Body of pancreas (tissue), 4 donors: ENCODE data around the gene DAPK3. TPM values are rescaled to one million over a fixed set of nuclear protein-coding genes. Genes with fewer than 3 reads are reported as not detected.
A peak's percentile ranks its signal among the peaks of the same experiment; 100 is the strongest.

Experiments
- ATAC-seq: fragments of 150-250 bp; one replicate; pipeline ENCODE4 v1.9.1; 2016
- DNase-seq, 4 donors: peaks; one replicate each; pipeline ENCODE4 v3.0.0-alpha.2; 2019
- H3K27ac ChIP-seq, 4 donors: fragments of 200-600 bp; sonication (generic); 1 replicate in 3 of 4; 2 replicates in 1 of 4; pipeline versions ENCODE4 v1.5.1 to v1.6.1; 2016 to 2019; ENCODE audit warnings: mild to moderate bottlenecking in 1 of 4, mixed read lengths in 1 of 4, moderate library complexity in 1 of 4
- H3K27me3 ChIP-seq, 2 donors: fragments of 200-600 bp; sonication (generic); one replicate each; pipeline ENCODE4 v1.6.0; 2016; ENCODE audit warnings: mild to moderate bottlenecking in 1 of 2
- H3K36me3 ChIP-seq, 2 donors: fragments of 200-600 bp; sonication (generic); replicated peaks in 1 of 2; 2 replicates each; pipeline ENCODE4 v1.5.1; 2016; ENCODE audit warnings: low read depth in 2 of 2; ENCODE audit not compliant: insufficient read depth in 1 of 2
- H3K4me1 ChIP-seq: fragments of 200-600 bp; sonication (generic); one replicate; pipeline ENCODE4 v1.6.0; 2016
- H3K4me3 ChIP-seq, 2 donors: fragments of 200-600 bp; sonication (generic); 1 replicate in 1 of 2; 2 replicates in 1 of 2; pipeline ENCODE4 v1.5.1; 2016 to 2019
- H3K9me3 ChIP-seq, 3 donors: fragments of 200-600 bp; sonication (generic); 1 replicate in 2 of 3; 2 replicates in 1 of 3; pipeline ENCODE4 v1.5.1; 2016
- POLR2A ChIP-seq, 3 donors: fragments of 450-650 bp; IDR thresholded peaks; one replicate each; pipeline ENCODE4 v1.6.1; 2016; ENCODE audit warnings: antibody characterized with exemption in 3 of 3, mild to moderate bottlenecking in 2 of 3
- WGBS, 2 donors: methylation state at CpG; one replicate each; pipeline ENCODE4 v1.1.5; 2017; 5-methylcytosine and 5-hydroxymethylcytosine counted together
- intact Hi-C: fragments of 100-400 bp; cut with DNase I; formaldehyde crosslinking; loops from one replicate; pipeline ENCODE4 v1.15.1; 2023
- total RNA-seq, 2 donors: library from RNA; depleted of rRNA; stranded (reverse); fragments of >200 nt; gene quantifications; one replicate each; pipeline ENCODE4 v1.1.0, GENCODE V29; 2016
- TF ChIP-seq, protein P1 (sequence below), 7 experiments: fragments of 450-650 bp in 4 of 7; fragments of 200-600 bp in 3 of 7; sonication (generic) in 3 of 7; IDR thresholded peaks; one replicate each; pipeline ENCODE4 v1.5.1; 2016 to 2019; ENCODE audit warnings: antibody characterized with exemption in 7 of 7

The DAPK3 gene
- total RNA-seq, 2 donors from 2014 or later: 44.5 to 47.7 TPM

DNA sequence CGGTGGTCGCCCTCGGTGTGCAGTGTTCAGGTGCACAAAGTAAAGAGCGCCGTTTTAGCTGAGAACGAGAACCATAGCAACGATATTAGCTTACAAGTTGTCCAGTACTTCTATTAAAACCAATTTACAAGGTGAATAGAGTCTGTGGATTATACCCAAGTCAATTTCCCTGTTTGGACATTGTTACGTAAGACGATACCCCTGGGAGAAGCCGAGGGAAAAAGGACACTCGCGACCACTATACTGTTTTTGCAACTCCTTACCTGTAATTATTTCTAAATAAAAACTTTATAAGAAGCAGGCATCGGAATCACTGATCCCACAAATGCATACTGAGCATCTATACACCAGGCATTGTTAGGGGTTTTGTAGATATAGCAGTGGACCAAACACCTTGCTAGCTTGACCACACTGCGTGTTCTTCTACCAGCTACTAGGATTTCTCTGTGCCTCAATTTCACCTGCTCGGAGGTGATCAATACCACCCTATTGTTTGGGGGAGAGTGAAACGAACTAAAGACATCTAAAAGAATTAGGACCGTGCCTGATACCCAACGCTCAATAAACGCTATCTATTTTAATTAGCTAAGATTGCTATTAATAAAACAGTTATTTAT, 14.9 kb upstream of the DAPK3 start:
- Histone ChIP-seq H3K4me3 (peak overlapping the region in 1 of 2 donors; percentile 99), H3K9me3 (no peaks in the 10 kb centered on the region), H3K27me3 (no peaks in the 10 kb centered on the region), H3K4me1 (peaks cover 56% of the 10 kb centered on the region), H3K36me3 (peaks cover 15 to 26% of the 10 kb centered on the region in 2 donors), H3K27ac (peak overlapping the region in 3 of 4 donors; percentile 93 to 97 (median 95))
- WGBS, 2 donors: 2% methylated on average over 14 to 19 of the region's 19 CpGs
- TF ChIP-seq, protein P1, sequence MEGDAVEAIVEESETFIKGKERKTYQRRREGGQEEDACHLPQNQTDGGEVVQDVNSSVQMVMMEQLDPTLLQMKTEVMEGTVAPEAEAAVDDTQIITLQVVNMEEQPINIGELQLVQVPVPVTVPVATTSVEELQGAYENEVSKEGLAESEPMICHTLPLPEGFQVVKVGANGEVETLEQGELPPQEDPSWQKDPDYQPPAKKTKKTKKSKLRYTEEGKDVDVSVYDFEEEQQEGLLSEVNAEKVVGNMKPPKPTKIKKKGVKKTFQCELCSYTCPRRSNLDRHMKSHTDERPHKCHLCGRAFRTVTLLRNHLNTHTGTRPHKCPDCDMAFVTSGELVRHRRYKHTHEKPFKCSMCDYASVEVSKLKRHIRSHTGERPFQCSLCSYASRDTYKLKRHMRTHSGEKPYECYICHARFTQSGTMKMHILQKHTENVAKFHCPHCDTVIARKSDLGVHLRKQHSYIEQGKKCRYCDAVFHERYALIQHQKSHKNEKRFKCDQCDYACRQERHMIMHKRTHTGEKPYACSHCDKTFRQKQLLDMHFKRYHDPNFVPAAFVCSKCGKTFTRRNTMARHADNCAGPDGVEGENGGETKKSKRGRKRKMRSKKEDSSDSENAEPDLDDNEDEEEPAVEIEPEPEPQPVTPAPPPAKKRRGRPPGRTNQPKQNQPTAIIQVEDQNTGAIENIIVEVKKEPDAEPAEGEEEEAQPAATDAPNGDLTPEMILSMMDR (IDR thresholded peaks at IDR 0.05): no peak
- TF ChIP-seq POLR2A (IDR thresholded peaks at IDR 0.05): no peak
- DNase-seq (no peak), ATAC-seq (no peak)
- intact Hi-C loops: no loop called here

DNA sequence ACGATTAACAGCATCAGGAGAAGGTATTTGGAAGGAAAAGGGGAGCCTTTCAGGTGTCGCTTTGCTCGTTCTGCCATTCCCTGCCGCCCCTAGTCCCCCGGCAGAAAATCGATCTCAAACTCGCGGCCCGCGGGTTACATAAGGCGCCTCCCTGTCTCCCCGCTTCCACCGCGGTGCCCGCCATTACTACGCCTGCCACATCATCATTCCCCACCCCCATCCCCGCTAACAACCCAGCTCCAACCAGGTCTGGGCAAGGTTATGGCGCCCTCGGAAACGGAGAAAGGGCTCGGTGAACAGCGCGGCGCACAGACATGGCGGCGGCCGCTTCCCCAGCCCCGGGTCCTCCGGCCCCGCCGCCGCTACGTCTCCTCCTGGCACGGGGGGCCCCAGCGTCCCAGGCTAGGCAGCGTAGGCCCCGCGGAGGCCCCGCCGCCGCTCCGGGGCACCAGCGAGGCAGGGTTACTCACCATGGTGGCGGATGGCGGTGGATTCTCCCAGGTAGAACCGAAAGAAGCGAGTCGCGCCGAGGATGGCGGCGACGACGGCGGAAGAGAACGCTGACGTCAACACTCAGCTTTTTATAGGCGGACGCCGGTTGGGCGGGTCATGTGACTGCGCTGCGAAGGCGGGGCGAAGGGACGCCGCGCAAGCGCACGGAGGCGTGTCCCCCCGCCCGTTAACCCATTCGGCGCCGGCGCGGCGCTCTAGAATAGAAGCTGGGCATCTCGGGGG, 14.2 kb upstream of the DAPK3 start, which contains the start of gene EEF2:
TSS of gene EEF2 (minus strand) at position 556 of the 735 bp plus-strand sequence. CDS start at position 473, 83 bp downstream.
- Histone ChIP-seq H3K9me3 (no peaks in the 10 kb centered on the region), H3K27me3 (no peaks in the 10 kb centered on the region), H3K27ac (peak within 1 kb of the TSS; percentile 93 to 97 (median 96)), H3K36me3 (peaks cover 21 to 33% of the 10 kb centered on the region in 2 donors), H3K4me1 (peaks cover 56% of the 10 kb centered on the region), H3K4me3 (peak within 1 kb of the TSS; percentile 85 to 99)
- WGBS, 2 donors: 0% methylated on average over 78 of the region's 80 CpGs; no CpG with 5 or more reads in 1 of the 2 donors
- ATAC-seq (peak; percentile 65), DNase-seq (peak; percentile 90 to 95 (median 92))
- intact Hi-C loops: no loop called here
- TF ChIP-seq, protein P1 (IDR thresholded peaks at IDR 0.05): no peak
- peak; percentile 99 for TF ChIP-seq POLR2A (IDR thresholded peaks at IDR 0.05)

DNA sequence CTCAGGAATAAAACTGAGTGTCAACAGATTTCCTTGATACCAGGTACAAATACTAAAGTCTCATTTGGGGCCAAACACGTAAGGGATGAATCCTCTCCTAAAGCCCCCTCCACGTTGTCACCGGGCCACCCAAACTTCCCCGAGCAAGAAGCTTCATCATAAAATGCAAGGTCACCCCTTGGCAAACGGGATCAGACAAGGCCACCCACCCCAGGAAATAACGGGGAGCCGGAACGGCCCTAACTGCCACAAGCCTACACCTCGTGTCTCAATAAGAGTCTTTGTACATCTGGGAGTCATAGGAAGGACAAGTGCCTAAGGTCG, 13.6 kb upstream of the DAPK3 start:
- peak in 1 of 4 donors; percentile 25 for DNase-seq
- H3K27me3 ChIP-seq: no peaks in the 10 kb centered on the region
- H3K4me3 ChIP-seq: peak overlapping the region; percentile 85 to 99
- no peaks in the 10 kb centered on the region for H3K9me3 ChIP-seq
- TF ChIP-seq, protein P1 (IDR thresholded peaks at IDR 0.05): no peak
- no peak for TF ChIP-seq POLR2A (IDR thresholded peaks at IDR 0.05)
- ATAC-seq: peak; percentile 1
- peaks cover 21 to 37% of the 10 kb centered on the region in 2 donors for H3K36me3 ChIP-seq
- peak overlapping the region; percentile 93 to 97 (median 96) for H3K27ac ChIP-seq
- peaks cover 56% of the 10 kb centered on the region for H3K4me1 ChIP-seq
- intact Hi-C loops: no loop called here
- WGBS, 2 donors: 0 to 2% methylated on average over 8 to 10 of the region's 10 CpGs

DNA sequence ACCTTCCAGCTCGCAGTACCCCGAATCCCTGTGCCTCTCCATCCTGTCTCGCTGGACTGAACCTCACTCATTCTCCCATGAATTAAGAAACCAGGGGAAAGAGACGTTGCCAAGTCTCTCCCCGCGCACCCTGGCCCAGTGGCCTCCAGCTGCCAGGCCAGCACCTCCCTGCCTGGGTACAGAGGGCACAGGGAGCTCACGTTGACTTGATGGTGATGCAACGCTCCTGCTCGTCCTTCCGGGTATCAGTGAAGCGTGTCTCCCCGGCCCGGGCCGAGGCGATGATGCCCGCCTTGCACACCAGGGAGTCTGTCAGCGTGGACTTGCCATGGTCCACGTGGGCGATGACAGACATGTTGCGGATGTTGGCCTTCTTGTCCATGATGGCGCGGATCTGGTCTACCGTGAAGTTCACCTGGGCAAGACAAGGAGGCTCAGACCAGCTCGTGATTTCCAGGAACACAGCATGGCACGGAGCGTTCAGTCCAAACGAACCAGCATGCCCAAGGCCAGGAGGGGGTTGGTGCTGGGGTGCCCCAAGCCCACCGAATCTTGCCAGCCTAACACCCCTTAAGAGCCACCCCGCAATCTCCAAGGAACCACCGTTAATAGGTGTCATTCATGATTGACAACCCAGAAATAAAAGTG, 13.2 kb upstream of the DAPK3 start:
- H3K4me1 ChIP-seq: peaks cover 56% of the 10 kb centered on the region
- H3K27me3 ChIP-seq: no peaks in the 10 kb centered on the region
- TF ChIP-seq, protein P1 (IDR thresholded peaks at IDR 0.05): no peak
- no peak for TF ChIP-seq POLR2A (IDR thresholded peaks at IDR 0.05)
- H3K9me3 ChIP-seq: no peaks in the 10 kb centered on the region
- peak overlapping the region; percentile 93 to 97 (median 96) for H3K27ac ChIP-seq
- H3K36me3 ChIP-seq: peaks cover 22 to 42% of the 10 kb centered on the region in 2 donors
- intact Hi-C loops: no loop called here
- peak overlapping the region; percentile 85 to 99 for H3K4me3 ChIP-seq
- DNase-seq (peak in 3 of 4 donors; percentile 39 to 52 (median 47)), ATAC-seq (no peak)
- WGBS, 2 donors: 11 to 47% methylated on average over 3 to 30 of the region's 30 CpGs
